NCI-H146 treated with DMSO at 0.1 percent for 48 hours (cell line): ENCODE data around the gene GSTK1.

Experiments
- DNase-seq: peaks from one replicate; lab custom pipeline; 2025; ENCODE audit not compliant: unreplicated experiment; lab: John Stamatoyannopoulos, UW

The GSTK1 gene

GRCh38 chr7:143290293-143290692 is 27.1 kb downstream of the GSTK1 start:
- DNase-seq = no peak

- DNase-seq = no peak
Measured at GRCh38 chr7:143292876-143293275, 29.6 kb downstream of the GSTK1 start.

- no peak for DNase-seq
Measured at GRCh38 chr7:143295870-143296269, 32.6 kb downstream of the GSTK1 start.

- no peak for DNase-seq
Measured at GRCh38 chr7:143296686-143297085, 33.4 kb downstream of the GSTK1 start.

GRCh38 chr7:143299346-143299745 is 36.1 kb downstream of the GSTK1 start:
- DNase-seq = no peak

- DNase-seq = no peak
Measured at GRCh38 chr7:143299840-143300239, 36.6 kb downstream of the GSTK1 start.

GRCh38 chr7:143300959-143301935 is 38.0 kb downstream of the GSTK1 start:
- no peak for DNase-seq

- DNase-seq = no peak
Measured at GRCh38 chr7:143303733-143304132, 40.5 kb downstream of the GSTK1 start.

GRCh38 chr7:143304938-143305337 is 41.7 kb downstream of the GSTK1 start:
- DNase-seq = no peak

GRCh38 chr7:143305423-143306070 is 42.3 kb downstream of the GSTK1 start:
- no peak for DNase-seq

GRCh38 chr7:143308632-143309031 is 45.4 kb downstream of the GSTK1 start:
- DNase-seq = no peak

GRCh38 chr7:143314127-143314526 is 50.9 kb downstream of the GSTK1 start:
- DNase-seq = no peak

- no peak for DNase-seq
Measured at GRCh38 chr7:143315776-143316175, 52.5 kb downstream of the GSTK1 start, which contains the start of gene CLCN1. TSS of gene CLCN1 (plus strand) at chr7:143316111. CDS start at chr7:143316213, 102 bp downstream.

GRCh38 chr7:143316492-143316891 is 53.3 kb downstream of the GSTK1 start:
- no peak for DNase-seq

- DNase-seq = no peak
Measured at GRCh38 chr7:143318661-143319060, 55.4 kb downstream of the GSTK1 start.
